Measurements from ENCODE around the gene TYW3. TPM values are rescaled to one million over a fixed set of nuclear protein-coding genes. Genes with fewer than 3 reads are reported as not detected.
"Not testable (repeated sequence)": the region's sequence is repeated elsewhere in the genome, so short reads cannot be mapped to it uniquely, and the experiment has no call there.

The TYW3 gene
- total RNA-seq, 1 experiment from 2014 or later = 33.0 TPM

- no peaks in the 10 kb centered on the region for H3K27me3 ChIP-seq (ENCODE audit: low read length)
These were observed 16.1 kb upstream of the TYW3 start for GRCh38 chr1:74716822-74717221.

GRCh38 chr1:74717626-74718025, 15.3 kb upstream of the TYW3 start:
- Histone ChIP-seq H2AFZ (ENCODE audit: low read length) (no peak overlapping the region), H3K4me3 (ENCODE audit: low read length) (no peak overlapping the region), H3K79me2 (ENCODE audit: low read length) (no peaks in the 10 kb centered on the region), H3K4me2 (ENCODE audit: low read depth, low read length, poor library complexity, severe bottlenecking) (no peak overlapping the region), H3K27ac (ENCODE audit: low read length) (no peak overlapping the region), H4K20me1 (ENCODE audit: insufficient read depth, low read depth, low read length) (no peaks in the 10 kb centered on the region), H3K9ac (ENCODE audit: low read length) (no peak overlapping the region), H3K36me3 (ENCODE audit: insufficient read depth, low read length) (peaks cover 39% of the 10 kb centered on the region), H3K9me2 (replicated peaks; ENCODE audit: insufficient read depth, low read length) (no peaks in the 10 kb centered on the region), H3K9me3 (ENCODE audit: low read length) (no peaks in the 10 kb centered on the region), H3K27me3 (ENCODE audit: low read length) (no peaks in the 10 kb centered on the region), H3K4me1 (ENCODE audit: low read length) (no peaks in the 10 kb centered on the region)
- no peak for DNase-seq

More at GRCh38 chr1:74716822-74717221, 16.1 kb upstream of the TYW3 start:
- Histone ChIP-seq H4K20me1 (ENCODE audit: insufficient read depth, low read depth, low read length) (no peaks in the 10 kb centered on the region), H3K4me3 (ENCODE audit: low read length) (no peak overlapping the region), H3K27ac (ENCODE audit: low read length) (no peak overlapping the region), H3K36me3 (ENCODE audit: insufficient read depth, low read length) (peaks cover 39% of the 10 kb centered on the region), H3K9ac (ENCODE audit: low read length) (no peak overlapping the region), H3K79me2 (ENCODE audit: low read length) (no peaks in the 10 kb centered on the region), H3K4me1 (ENCODE audit: low read length) (no peaks in the 10 kb centered on the region), H2AFZ (ENCODE audit: low read length) (no peak overlapping the region), H3K4me2 (ENCODE audit: low read depth, low read length, poor library complexity, severe bottlenecking) (no peak overlapping the region), H3K9me3 (ENCODE audit: low read length) (no peaks in the 10 kb centered on the region), H3K9me2 (replicated peaks; ENCODE audit: insufficient read depth, low read length) (no peaks in the 10 kb centered on the region)
- DNase-seq = no peak

- no peak for DNase-seq
- peaks cover 40% of the 10 kb centered on the region; the same call in 1 of the 2 replicates for H3K36me3 ChIP-seq (ENCODE audit: insufficient read depth, low read length)
- H3K27ac ChIP-seq (ENCODE audit: low read length) = no peak overlapping the region
- peaks cover 2% of the 10 kb centered on the region for H3K4me1 ChIP-seq (ENCODE audit: low read length)
- H3K9ac ChIP-seq (ENCODE audit: low read length) = no peak overlapping the region
- H3K79me2 ChIP-seq (ENCODE audit: low read length) = peaks cover 30% of the 10 kb centered on the region
- no peak overlapping the region for H2AFZ ChIP-seq (ENCODE audit: low read length)
- no peaks in the 10 kb centered on the region for H4K20me1 ChIP-seq (ENCODE audit: insufficient read depth, low read depth, low read length)
- no peaks in the 10 kb centered on the region; the same call in 1 of the 2 replicates for H3K9me3 ChIP-seq (ENCODE audit: low read length)
- no peaks in the 10 kb centered on the region for H3K9me2 ChIP-seq (replicated peaks; ENCODE audit: insufficient read depth, low read length)
- no peak overlapping the region for H3K4me2 ChIP-seq (ENCODE audit: low read depth, low read length, poor library complexity, severe bottlenecking)
- no peak overlapping the region for H3K4me3 ChIP-seq (ENCODE audit: low read length)
- H3K27me3 ChIP-seq (ENCODE audit: low read length) = no peaks in the 10 kb centered on the region
These were observed 6.9 kb upstream of the TYW3 start for GRCh38 chr1:74726063-74726462.

- H3K9me3 ChIP-seq (ENCODE audit: low read length) = no peaks in the 10 kb centered on the region; the same call in 1 of the 2 replicates
- no peaks in the 10 kb centered on the region for H3K9me2 ChIP-seq (replicated peaks; ENCODE audit: insufficient read depth, low read length)
- no peak overlapping the region for H3K4me2 ChIP-seq (ENCODE audit: low read depth, low read length, poor library complexity, severe bottlenecking)
- peaks cover 23% of the 10 kb centered on the region; the same call in 1 of the 2 replicates for H3K36me3 ChIP-seq (ENCODE audit: insufficient read depth, low read length)
- H3K27ac ChIP-seq (ENCODE audit: low read length) = no peak overlapping the region
- H4K20me1 ChIP-seq (ENCODE audit: insufficient read depth, low read depth, low read length) = no peaks in the 10 kb centered on the region
- H3K4me3 ChIP-seq (ENCODE audit: low read length) = no peak overlapping the region
- no peak overlapping the region for H3K9ac ChIP-seq (ENCODE audit: low read length)
- H3K27me3 ChIP-seq (ENCODE audit: low read length) = no peaks in the 10 kb centered on the region
- no peak overlapping the region for H2AFZ ChIP-seq (ENCODE audit: low read length)
- H3K79me2 ChIP-seq (ENCODE audit: low read length) = peaks cover 47% of the 10 kb centered on the region
- peaks cover 11% of the 10 kb centered on the region for H3K4me1 ChIP-seq (ENCODE audit: low read length)
- no peak for DNase-seq
These were observed 4.2 kb upstream of the TYW3 start for GRCh38 chr1:74728736-74729135.

DNA sequence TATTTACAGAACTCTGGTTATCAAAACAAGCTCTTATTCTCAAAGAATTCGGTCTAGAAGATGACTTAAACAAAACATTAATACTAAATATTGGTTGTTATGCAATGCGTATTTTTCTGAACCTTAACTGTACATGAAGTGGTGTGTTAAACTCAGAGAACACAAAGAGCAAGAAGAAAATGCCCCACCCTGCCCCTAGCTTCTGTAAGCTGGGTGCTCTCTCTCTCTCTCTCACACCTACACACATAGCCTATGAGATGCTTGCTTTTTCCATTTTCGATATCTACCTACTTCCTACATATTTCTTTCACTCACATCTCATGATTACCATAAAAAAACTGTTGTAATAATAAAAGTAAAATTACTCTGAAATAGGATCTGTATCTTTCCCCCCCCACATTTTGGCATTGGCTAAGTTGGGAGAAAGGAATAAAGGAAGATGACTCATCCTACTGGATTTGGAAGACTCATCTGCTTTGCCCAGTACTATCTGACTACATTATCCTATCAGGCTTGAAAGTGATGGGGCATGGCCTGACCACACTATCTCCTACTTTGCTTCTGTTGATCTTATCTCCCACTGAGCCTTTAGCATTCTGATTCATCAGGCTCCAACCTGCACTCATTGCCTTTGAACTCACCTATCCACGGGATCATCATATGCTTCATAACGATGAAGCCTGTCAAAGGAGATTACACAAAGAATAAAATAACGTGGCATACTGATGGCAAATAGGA, 3.0 kb upstream of the TYW3 start:
- no peak overlapping the region for H3K27ac ChIP-seq (ENCODE audit: low read length)
- H2AFZ ChIP-seq (ENCODE audit: low read length) = no peak overlapping the region
- no peaks in the 10 kb centered on the region; the same call in 1 of the 2 replicates for H3K9me3 ChIP-seq (ENCODE audit: low read length)
- no peak overlapping the region for H3K4me2 ChIP-seq (ENCODE audit: low read depth, low read length, poor library complexity, severe bottlenecking)
- no peaks in the 10 kb centered on the region for H3K27me3 ChIP-seq (ENCODE audit: low read length)
- no peak for DNase-seq
- no peaks in the 10 kb centered on the region for H4K20me1 ChIP-seq (ENCODE audit: insufficient read depth, low read depth, low read length)
- no peak overlapping the region for H3K4me3 ChIP-seq (ENCODE audit: low read length)
- no peak overlapping the region for H3K9ac ChIP-seq (ENCODE audit: low read length)
- peaks cover 59% of the 10 kb centered on the region for H3K79me2 ChIP-seq (ENCODE audit: low read length)
- H3K9me2 ChIP-seq (replicated peaks; ENCODE audit: insufficient read depth, low read length) = no peaks in the 10 kb centered on the region
- H3K36me3 ChIP-seq (ENCODE audit: insufficient read depth, low read length) = peaks cover 15% of the 10 kb centered on the region; the same call in 1 of the 2 replicates
- H3K4me1 ChIP-seq (ENCODE audit: low read length) = peaks cover 21% of the 10 kb centered on the region

GRCh38 chr1:74731399-74732052, 1.4 kb upstream of the TYW3 start:
- Histone ChIP-seq H2AFZ (ENCODE audit: low read length) (no peak overlapping the region), H4K20me1 (ENCODE audit: insufficient read depth, low read depth, low read length) (no peaks in the 10 kb centered on the region), H3K4me3 (ENCODE audit: low read length) (peak overlapping the region; percentile 98), H3K4me2 (ENCODE audit: low read depth, low read length, poor library complexity, severe bottlenecking) (peak overlapping the region; percentile 70), H3K36me3 (ENCODE audit: insufficient read depth, low read length) (peaks cover 27% of the 10 kb centered on the region), H3K9me3 (ENCODE audit: low read length) (no peaks in the 10 kb centered on the region), H3K9ac (ENCODE audit: low read length) (peak overlapping the region; percentile 96; the same call in 1 of the 2 replicates), H3K27me3 (ENCODE audit: low read length) (no peaks in the 10 kb centered on the region), H3K9me2 (replicated peaks; ENCODE audit: insufficient read depth, low read length) (no peaks in the 10 kb centered on the region), H3K27ac (ENCODE audit: low read length) (no peak overlapping the region), H3K4me1 (ENCODE audit: low read length) (peaks cover 30% of the 10 kb centered on the region), H3K79me2 (ENCODE audit: low read length) (peaks cover 73% of the 10 kb centered on the region)
- DNase-seq = no peak

GRCh38 chr1:74732071-74732946, 643 bp upstream of the TYW3 start:
- Histone ChIP-seq H3K36me3 (ENCODE audit: insufficient read depth, low read length) (peaks cover 35% of the 10 kb centered on the region), H3K27ac (ENCODE audit: low read length) (peak overlapping the region; percentile 93), H3K79me2 (ENCODE audit: low read length) (peaks cover 81% of the 10 kb centered on the region), H3K4me1 (ENCODE audit: low read length) (peaks cover 30% of the 10 kb centered on the region), H3K9ac (ENCODE audit: low read length) (peak overlapping the region; percentile 96), H3K4me3 (ENCODE audit: low read length) (peak overlapping the region; percentile 98), H2AFZ (ENCODE audit: low read length) (peak overlapping the region; percentile 95), H3K4me2 (ENCODE audit: low read depth, low read length, poor library complexity, severe bottlenecking) (peak overlapping the region; percentile 70)
- not testable (repeated sequence) for DNase-seq; H3K27me3 ChIP-seq (ENCODE audit: low read length); H3K9me2 ChIP-seq (replicated peaks; ENCODE audit: insufficient read depth, low read length); H3K9me3 ChIP-seq (ENCODE audit: low read length); H4K20me1 ChIP-seq (ENCODE audit: insufficient read depth, low read depth, low read length)

Measured in Karpas-422 (cell line).